GM12891 (cell line): Measurements from ENCODE around the gene CD200R1.

ENCODE experiments used
- PAX5 ChIP-seq: IDR thresholded peaks from 2 replicates; pipeline ENCODE4 v1.6.1; 2011; ENCODE audit warnings: low read length, moderate library complexity, mild to moderate bottlenecking; ENCODE audit not compliant: insufficient read depth, severe bottlenecking
- POLR2A ChIP-seq: IDR thresholded peaks from 2 replicates; pipeline ENCODE4 v1.6.1; 2011; ENCODE audit warnings: low read depth, low read length, control low read depth
- POLR2AphosphoS5 ChIP-seq: IDR thresholded peaks from 2 replicates; pipeline ENCODE4 v1.6.1; 2011; ENCODE audit warnings: low read depth, low read length, control low read depth
- POU2F2 ChIP-seq: IDR thresholded peaks from 2 replicates; pipeline ENCODE4 v1.6.1; 2011; ENCODE audit warnings: low read depth, mild to moderate bottlenecking, control low read depth, low read length, moderate library complexity
- SPI1 ChIP-seq: IDR thresholded peaks from 2 replicates; pipeline ENCODE4 v1.6.1; 2011; ENCODE audit warnings: low read depth, low read length, control low read depth
- TAF1 ChIP-seq: IDR thresholded peaks from 2 replicates; pipeline ENCODE4 v1.6.1; 2011; ENCODE audit warnings: low read depth, low read length, control low read depth

- TF ChIP-seq POLR2AphosphoS5 (no peak), TAF1 (no peak), POLR2A (no peak), SPI1 (no peak), POU2F2 (no peak), PAX5 (no peak)
Observed at GRCh38 chr3:112965656-112966055, 9.2 kb downstream of the CD200R1 start.
